H1 (cell line): Measurements from ENCODE around the gene NLRC3. TPM values are rescaled to one million over a fixed set of nuclear protein-coding genes. Genes with fewer than 3 reads are reported as not detected.

Source experiments
- CTCF ChIA-PET: fragments of 300-600 bp; sonication (Branson Sonifier 250); formaldehyde crosslinking; loops from one replicate; lab custom pipeline; 2021; ENCODE audit not compliant: partially characterized antibody; lab: Charles Lee
- POLR2A ChIA-PET: fragments of 300-600 bp; sonication (Branson Sonifier 250); formaldehyde crosslinking; loops from one replicate; lab custom pipeline; 2021; ENCODE audit warnings: inconsistent platforms; ENCODE audit not compliant: partially characterized antibody; lab: Charles Lee
- DNase-seq, 2 experiments: peaks; one replicate each; pipeline versions ENCODE4 v3.0.0 to v3.0.0-alpha.2; 2010 to 2022; ENCODE audit warnings: low spot score in 2 of 2, low read depth in 1 of 2, mixed read lengths in 1 of 2
- FAIRE-seq: peaks from 2 replicates; lab custom pipeline; 2011; peaks lifted over from hg19 to GRCh38; lab: Jason Lieb, UNC
- H2AFZ ChIP-seq: 2 replicates; pipeline ENCODE4 v1.8.1; 2012; ENCODE audit warnings: low read length, inconsistent platforms
- H2AK5ac ChIP-seq: 2 replicates; pipeline ENCODE4 v1.6.1; 2013; ENCODE audit warnings: low read depth, low read length
- H2BK120ac ChIP-seq: replicated peaks from 2 replicates; pipeline ENCODE3; 2013; ENCODE audit warnings: low read depth, low read length, inconsistent platforms
- H2BK12ac ChIP-seq: 2 replicates; pipeline ENCODE4 v1.6.1; 2013; ENCODE audit warnings: low read depth, low read length
- H2BK15ac ChIP-seq: 2 replicates; pipeline ENCODE4 v1.6.1; 2013; ENCODE audit warnings: low read length
- H2BK20ac ChIP-seq: 2 replicates; pipeline ENCODE4 v1.6.1; 2013; ENCODE audit warnings: low read length
- H2BK5ac ChIP-seq: 2 replicates; pipeline ENCODE4 v1.6.1; 2013; ENCODE audit warnings: low read depth, low read length
- H3K14ac ChIP-seq: 2 replicates; pipeline ENCODE4 v1.6.1; 2013; ENCODE audit warnings: inconsistent platforms; ENCODE audit not compliant: insufficient read length
- H3K18ac ChIP-seq: 2 replicates; pipeline ENCODE4 v1.6.1; 2013; ENCODE audit warnings: low read length; ENCODE audit errors: extremely low read depth
- H3K23ac ChIP-seq: 2 replicates; pipeline ENCODE4 v1.6.1; 2013; ENCODE audit warnings: inconsistent platforms; ENCODE audit not compliant: insufficient read length
- H3K23me2 ChIP-seq: 2 replicates; pipeline ENCODE4 v1.6.1; 2013; ENCODE audit warnings: low read depth, low read length
- H3K27ac ChIP-seq: 2 replicates; pipeline ENCODE4 v1.6.1; 2011; ENCODE audit warnings: low read depth, low read length, inconsistent platforms
- H3K27me3 ChIP-seq, 4 experiments: replicated peaks in 1 of 4; 1 replicate in 1 of 4; 2 replicates in 3 of 4; pipeline versions ENCODE4 v1.6.1 to v1.8.1; 2011 to 2013; ENCODE audit warnings: low read length in 3 of 4, mild to moderate bottlenecking in 3 of 4, inconsistent platforms in 2 of 4, mixed read lengths in 2 of 4, moderate library complexity in 1 of 4; ENCODE audit not compliant: control insufficient read depth in 3 of 4, insufficient read depth in 3 of 4; ENCODE audit errors: extremely low read depth in 1 of 4
- H3K36me3 ChIP-seq, 4 experiments: 2 replicates each; pipeline versions ENCODE4 v1.6.1 to v1.8.1; 2011 to 2013; ENCODE audit warnings: mild to moderate bottlenecking in 4 of 4, low read length in 3 of 4, moderate library complexity in 2 of 4, control low read depth in 1 of 4, inconsistent platforms in 1 of 4; ENCODE audit not compliant: insufficient read depth in 4 of 4, control insufficient read depth in 2 of 4
- H3K4ac ChIP-seq: replicated peaks from 2 replicates; pipeline ENCODE3; 2013; ENCODE audit warnings: low read length, low read depth, mixed read lengths, inconsistent platforms; ENCODE audit not compliant: insufficient read length
- H3K4me1 ChIP-seq, 4 experiments: replicated peaks in 1 of 4; 1 replicate in 1 of 4; 2 replicates in 3 of 4; pipeline versions ENCODE4 v1.6.1 to v1.8.1; 2011 to 2013; ENCODE audit warnings: low read length in 3 of 4, inconsistent platforms in 2 of 4, mixed read lengths in 1 of 4; ENCODE audit not compliant: insufficient read depth in 4 of 4, control insufficient read depth in 3 of 4
- H3K4me2 ChIP-seq, 2 experiments: 2 replicates each; pipeline versions ENCODE4 v1.6.1 to v1.8.1; 2011 to 2013; ENCODE audit warnings: low read depth in 2 of 2, low read length in 2 of 2, control low read depth in 1 of 2, inconsistent platforms in 1 of 2, mild to moderate bottlenecking in 1 of 2; ENCODE audit not compliant: insufficient read depth in 1 of 2
- H3K4me3 ChIP-seq, 4 experiments: fragments of 200-600, 300-600 bp in 1 of 4; sonication (generic), shearing (Covaris generic), sonication (Bioruptor Twin) in 1 of 4; 2 replicates each; pipeline versions ENCODE4 v1.5.1 to v1.8.1; 2011 to 2016; ENCODE audit warnings: low read length in 4 of 4, low read depth in 3 of 4, control low read depth in 2 of 4, inconsistent platforms in 2 of 4, mild to moderate bottlenecking in 2 of 4, mixed read lengths in 1 of 4, moderate library complexity in 1 of 4; ENCODE audit not compliant: insufficient read depth in 2 of 4; ENCODE audit errors: extremely low read depth in 1 of 4
- H3K56ac ChIP-seq: replicated peaks from 2 replicates; pipeline ENCODE3; 2013; ENCODE audit warnings: low read depth, mild to moderate bottlenecking, mixed read lengths, low read length, inconsistent platforms; ENCODE audit not compliant: insufficient read length
- H3K79me1 ChIP-seq: 2 replicates; pipeline ENCODE4 v1.6.1; 2013; ENCODE audit warnings: low read depth, low read length, control low read depth
- H3K79me2 ChIP-seq, 2 experiments: 2 replicates each; pipeline versions ENCODE4 v1.6.1 to v1.8.1; 2012 to 2013; ENCODE audit warnings: low read length in 2 of 2, mild to moderate bottlenecking in 2 of 2, inconsistent platforms in 1 of 2; ENCODE audit not compliant: insufficient read depth in 2 of 2, control insufficient read depth in 1 of 2
- H3K9ac ChIP-seq, 4 experiments: replicated peaks in 1 of 4; 1 replicate in 1 of 4; 2 replicates in 3 of 4; pipeline versions ENCODE4 v1.6.1 to v1.8.1; 2011 to 2013; ENCODE audit warnings: low read depth in 3 of 4, low read length in 3 of 4, control low read depth in 2 of 4, mild to moderate bottlenecking in 2 of 4, moderate library complexity in 2 of 4, inconsistent platforms in 1 of 4; ENCODE audit errors: extremely low read depth in 1 of 4
- H3K9me3 ChIP-seq, 2 experiments: 2 replicates each; pipeline versions ENCODE4 v1.6.1 to v1.8.1; 2012 to 2013; ENCODE audit warnings: mild to moderate bottlenecking in 2 of 2, moderate library complexity in 2 of 2, control low read depth in 1 of 2, inconsistent platforms in 1 of 2, low read depth in 1 of 2, low read length in 1 of 2, mixed read lengths in 1 of 2; ENCODE audit not compliant: insufficient read depth in 2 of 2
- H4K20me1 ChIP-seq, 2 experiments: replicated peaks in 1 of 2; 2 replicates each; pipeline versions ENCODE3 to v1.8.1; 2011 to 2013; ENCODE audit warnings: inconsistent platforms in 2 of 2, low read length in 2 of 2, mild to moderate bottlenecking in 1 of 2; ENCODE audit not compliant: insufficient read depth in 2 of 2, control insufficient read depth in 1 of 2
- H4K5ac ChIP-seq: 2 replicates; pipeline ENCODE4 v1.6.1; 2013; ENCODE audit warnings: low read length, low read depth, mixed read lengths, inconsistent platforms; ENCODE audit not compliant: insufficient read length
- H4K8ac ChIP-seq: 2 replicates; pipeline ENCODE4 v1.8.0; 2013; ENCODE audit warnings: mild to moderate bottlenecking, moderate library complexity, low read length, inconsistent platforms; ENCODE audit not compliant: insufficient read depth; ENCODE audit errors: extremely low read depth
- H4K91ac ChIP-seq: replicated peaks from 2 replicates; pipeline ENCODE3; 2013; ENCODE audit warnings: low read length, mixed read lengths, inconsistent platforms; ENCODE audit not compliant: insufficient read length
- ASH2L ChIP-seq: fragments of 200-600, 300-600 bp; sonication (generic); IDR thresholded peaks from one replicate; pipeline ENCODE4 v1.7.1; 2017; ENCODE audit warnings: low read length
- RFX5 ChIP-seq: IDR thresholded peaks from 2 replicates; pipeline ENCODE4 v1.6.1; 2011; ENCODE audit warnings: low read depth, low read length, improper control_type of control experiment, borderline replicate concordance
- WGBS, 2 experiments: shearing (Covaris generic) in 1 of 2; methylation state at CpG; one replicate each; pipeline versions ENCODE4 v1.1.6 to v1.1.7; 2013 to 2015; ENCODE audit warnings: low lambda C conversion rate in 2 of 2, mixed read lengths in 2 of 2, inconsistent platforms in 1 of 2, low coverage in 1 of 2, missing lambda C conversion rate in 1 of 2; ENCODE audit not compliant: insufficient replicate concordance in 2 of 2, insufficient coverage in 1 of 2, insufficient read length in 1 of 2; ENCODE audit errors: extremely low coverage in 1 of 2, missing lambda C conversion rate in 1 of 2; 5-methylcytosine and 5-hydroxymethylcytosine counted together
- polyA plus RNA-seq, 7 experiments: library from polyadenylated mRNA; depleted of rRNA in 3 of 7; stranded (reverse) in 5 of 7; unstranded in 2 of 7; fragments of >200 nt in 5 of 7; fragments of 200-250 nt in 2 of 7; gene quantifications; 1 replicate in 5 of 7; 2 replicates in 1 of 7; 4 replicates in 1 of 7; pipeline versions ENCODE4 v1.2.1 to v1.2.3, GENCODE V29; 2011 to 2013; ENCODE audit warnings: missing spikeins in 2 of 7, mixed read lengths in 2 of 7
- total RNA-seq: library from RNA; stranded (reverse); fragmentation: NEBNext Ultra II Directional; extraction: Animal tissue kit (Norgen Biotek cat#: 25700); gene quantifications from 2 replicates; pipeline ENCODE4 v1.2.1, GENCODE V29; 2021
- TF ChIP-seq, protein P1 (sequence below), 3 experiments: IDR thresholded peaks; 1 replicate in 2 of 3; 2 replicates in 1 of 3; pipeline versions ENCODE4 v1.5.1 to v1.6.1; 2011; ENCODE audit warnings: low read length in 3 of 3, mild to moderate bottlenecking in 3 of 3, inconsistent platforms in 2 of 3, low read depth in 1 of 3, moderate library complexity in 1 of 3; ENCODE audit not compliant: insufficient read depth in 1 of 3; ENCODE audit errors: control extremely low read depth in 1 of 3

The NLRC3 gene
- total and polyA plus RNA-seq, 2 of the 8 experiments (the other 6 are each of a cell fraction or from before 2014, with no cell fraction given) = 0.18 to 0.20 TPM

- Histone ChIP-seq H3K23ac (no peak overlapping the region), H3K14ac (no peak overlapping the region), H3K4me1 (peaks cover 0 to 4% (median 2%) of the 10 kb centered on the region in 4 experiments; a peak in 2 of 7 replicates), H3K9me3 (no peaks in the 10 kb centered on the region), H3K4ac (no peak overlapping the region), H2BK120ac (no peak overlapping the region), H2BK20ac (no peak overlapping the region), H2AFZ (no peak overlapping the region), H3K4me3 (no peak overlapping the region), H3K79me2 (no peaks in the 10 kb centered on the region), H4K8ac (no peak overlapping the region), H2BK15ac (no peak overlapping the region), H3K27me3 (no peaks in the 10 kb centered on the region), H2BK5ac (no peak overlapping the region), H3K9ac (no peak overlapping the region), H3K56ac (no peak overlapping the region), H2BK12ac (no peak overlapping the region), H3K23me2 (no peaks in the 10 kb centered on the region), H2AK5ac (no peak overlapping the region), H3K27ac (no peak overlapping the region; the same call in 1 of the 2 replicates), H4K91ac (no peak overlapping the region), H4K20me1 (no peaks in the 10 kb centered on the region), H3K79me1 (no peaks in the 10 kb centered on the region), H3K18ac (no peak overlapping the region), H3K36me3 (peaks cover 0 to 12% (median 4%) of the 10 kb centered on the region in 4 experiments; a peak in 4 of 8 replicates), H3K4me2 (no peak overlapping the region), H4K5ac (no peak overlapping the region)
- no peak for FAIRE-seq
- CTCF ChIA-PET = interaction anchor here (0.7 to 1.9 kb wide), 3 partner anchors 44 to 63 kb away, joined by 3 to 6 read pairs (median 3); no protein-coding TSS in a partner anchor
- WGBS, 2 experiments = 89% methylated on average over 27 of the region's 27 CpGs; no CpG with 5 or more reads in 1 of the 2 experiments
- TF ChIP-seq ASH2L (no peak), RFX5 (no peak)
- TF ChIP-seq, protein P1, sequence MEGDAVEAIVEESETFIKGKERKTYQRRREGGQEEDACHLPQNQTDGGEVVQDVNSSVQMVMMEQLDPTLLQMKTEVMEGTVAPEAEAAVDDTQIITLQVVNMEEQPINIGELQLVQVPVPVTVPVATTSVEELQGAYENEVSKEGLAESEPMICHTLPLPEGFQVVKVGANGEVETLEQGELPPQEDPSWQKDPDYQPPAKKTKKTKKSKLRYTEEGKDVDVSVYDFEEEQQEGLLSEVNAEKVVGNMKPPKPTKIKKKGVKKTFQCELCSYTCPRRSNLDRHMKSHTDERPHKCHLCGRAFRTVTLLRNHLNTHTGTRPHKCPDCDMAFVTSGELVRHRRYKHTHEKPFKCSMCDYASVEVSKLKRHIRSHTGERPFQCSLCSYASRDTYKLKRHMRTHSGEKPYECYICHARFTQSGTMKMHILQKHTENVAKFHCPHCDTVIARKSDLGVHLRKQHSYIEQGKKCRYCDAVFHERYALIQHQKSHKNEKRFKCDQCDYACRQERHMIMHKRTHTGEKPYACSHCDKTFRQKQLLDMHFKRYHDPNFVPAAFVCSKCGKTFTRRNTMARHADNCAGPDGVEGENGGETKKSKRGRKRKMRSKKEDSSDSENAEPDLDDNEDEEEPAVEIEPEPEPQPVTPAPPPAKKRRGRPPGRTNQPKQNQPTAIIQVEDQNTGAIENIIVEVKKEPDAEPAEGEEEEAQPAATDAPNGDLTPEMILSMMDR (IDR thresholded peaks at IDR 0.05; ENCODE audit: control extremely low read depth in 1 of 3, insufficient read depth in 1 of 3, low read depth in 1 of 3, low read length in 3 of 3) = peak in 1 of 3 experiments; percentile 14; a peak in 1 of 4 replicates
- POLR2A ChIA-PET = interaction anchor here (1.0 to 2.0 kb wide), 3 partner anchors 14 to 72 kb away, joined by 3 to 5 read pairs (median 5); partner anchors contain the start of gene NLRC3
- no peak for DNase-seq
Observed at GRCh38 chr16:3590736-3591435, 13.7 kb upstream of the NLRC3 start.
